GM23338 (cell line): Measurements from ENCODE around the gene EFNB2. TPM values are rescaled to one million over a fixed set of nuclear protein-coding genes. Genes with fewer than 3 reads are reported as not detected.

Source experiments
- ATAC-seq: fragments of 200-7000 bp; cut with Tn5 transposase; 3 replicates; pipeline ENCODE4 v1.9.1; 2020
- DNase-seq: peaks from one replicate; pipeline ENCODE4 v3.0.0-alpha.2; 2015; ENCODE audit warnings: low spot score
- H2AFZ ChIP-seq: fragments of 200-600 bp; sonication (generic); 2 replicates; pipeline ENCODE4 v1.8.0; 2016; ENCODE audit warnings: antibody characterized with exemption, mild to moderate bottlenecking, moderate library complexity
- H3F3A ChIP-seq: fragments of 200-600 bp; sonication (generic); replicated peaks from 2 replicates; pipeline ENCODE4 v1.8.0; 2017; ENCODE audit warnings: antibody characterized with exemption, mixed run types, low read depth
- H3K27ac ChIP-seq: fragments of 200-600 bp; sonication (generic); 2 replicates; pipeline ENCODE4 v1.6.1; 2016; ENCODE audit warnings: low read depth
- H3K27me3 ChIP-seq: fragments of 200-600 bp; sonication (generic); 2 replicates; pipeline ENCODE4 v1.8.0; 2016; ENCODE audit warnings: mild to moderate bottlenecking, mixed run types, moderate library complexity; ENCODE audit not compliant: insufficient read depth
- H3K36me3 ChIP-seq: fragments of 200-600 bp; sonication (generic); 2 replicates; pipeline ENCODE4 v1.8.0; 2016; ENCODE audit warnings: mild to moderate bottlenecking; ENCODE audit not compliant: insufficient read depth
- H3K4me1 ChIP-seq: fragments of 200-600 bp; sonication (generic); 2 replicates; pipeline ENCODE4 v1.8.0; 2016; ENCODE audit warnings: mild to moderate bottlenecking, moderate library complexity; ENCODE audit not compliant: insufficient read depth
- H3K4me2 ChIP-seq: fragments of 200-600 bp; sonication (generic); 2 replicates; pipeline ENCODE4 v1.7.1; 2017; ENCODE audit warnings: mixed run types
- H3K4me3 ChIP-seq: fragments of 200-600 bp; sonication (generic); 2 replicates; pipeline ENCODE4 v1.6.1; 2016; ENCODE audit warnings: mixed run types
- H3K79me2 ChIP-seq: fragments of 200-600 bp; sonication (generic); replicated peaks from 2 replicates; pipeline ENCODE4 v1.8.0; 2017; ENCODE audit warnings: mild to moderate bottlenecking; ENCODE audit not compliant: insufficient read depth
- H3K9me2 ChIP-seq: fragments of 200-600 bp; sonication (generic); 2 replicates; pipeline ENCODE4 v1.8.0; 2017; ENCODE audit not compliant: insufficient read depth
- H4K20me1 ChIP-seq: fragments of 200-600 bp; sonication (generic); replicated peaks from 2 replicates; pipeline ENCODE4 v1.8.0; 2017; ENCODE audit warnings: mild to moderate bottlenecking; ENCODE audit not compliant: insufficient read depth
- H3K27ac Mint-ChIP-seq: 2 replicates; pipeline ENCODE4 v1.8.0; 2020; ENCODE audit warnings: inconsistent platforms, mild to moderate bottlenecking, moderate library complexity, mixed read lengths
- H3K27me3 Mint-ChIP-seq: 3 replicates; pipeline ENCODE4 v1.8.0; 2022; ENCODE audit warnings: low read depth, mild to moderate bottlenecking, moderate library complexity, mixed read lengths, inconsistent platforms; ENCODE audit not compliant: insufficient read depth, poor library complexity
- H3K36me3 Mint-ChIP-seq: 3 replicates; pipeline ENCODE4 v1.8.0; 2021; ENCODE audit warnings: low read depth, mild to moderate bottlenecking, inconsistent platforms, moderate library complexity, mixed read lengths
- H3K4me1 Mint-ChIP-seq: 3 replicates; pipeline ENCODE4 v1.8.0; 2020; ENCODE audit warnings: mild to moderate bottlenecking, inconsistent platforms, mixed read lengths
- H3K4me3 Mint-ChIP-seq: 3 replicates; pipeline ENCODE4 v1.8.0; 2021; ENCODE audit warnings: moderate library complexity, mild to moderate bottlenecking, inconsistent platforms, mixed read lengths
- H3K9me3 Mint-ChIP-seq: 3 replicates; pipeline ENCODE4 v1.8.0; 2020; ENCODE audit warnings: moderate library complexity, mild to moderate bottlenecking, inconsistent platforms, mixed read lengths
- EZH2phosphoT487 ChIP-seq: fragments of 200-600 bp; sonication (generic); IDR thresholded peaks from one replicate; pipeline ENCODE4 v1.8.1; 2018; ENCODE audit warnings: antibody characterized with exemption; ENCODE audit not compliant: unreplicated experiment
- JUNB ChIP-seq: IDR thresholded peaks from one replicate; pipeline ENCODE4 v1.6.1; 2016; ENCODE audit warnings: antibody characterized with exemption; ENCODE audit not compliant: unreplicated experiment
- NANOG ChIP-seq: IDR thresholded peaks from 2 replicates; pipeline ENCODE4 v1.6.1; 2016; ENCODE audit warnings: antibody characterized with exemption, borderline replicate concordance
- REST ChIP-seq: IDR thresholded peaks from one replicate; pipeline ENCODE4 v1.6.1; 2018; ENCODE audit warnings: antibody characterized with exemption; ENCODE audit not compliant: unreplicated experiment
- STAT1 ChIP-seq: IDR thresholded peaks from one replicate; pipeline ENCODE4 v1.6.1; 2016; ENCODE audit warnings: antibody characterized with exemption; ENCODE audit not compliant: unreplicated experiment
- ZNF114 ChIP-seq: fragments of 250-450 bp; sonication (Bioruptor Pico); IDR thresholded peaks from 2 replicates; pipeline ENCODE4 v1.5.0; 2020; ENCODE audit warnings: mild to moderate bottlenecking, moderate library complexity
- ZNF331 ChIP-seq: fragments of 250-450 bp; sonication (Bioruptor Pico); IDR thresholded peaks from 2 replicates; pipeline ENCODE4 v1.5.0; 2020; ENCODE audit warnings: low read depth, mild to moderate bottlenecking, moderate library complexity
- ZNF462 ChIP-seq: fragments of 250-450 bp; sonication (Bioruptor Pico); IDR thresholded peaks from 2 replicates; pipeline ENCODE4 v1.5.0; 2020; ENCODE audit warnings: mild to moderate bottlenecking, moderate library complexity
- polyA plus RNA-seq: library from polyadenylated mRNA; unstranded; fragments of >200 nt; fragmentation: Nextera tagmentation; extraction: Ambion mirVana; gene quantifications from 2 replicates; pipeline ENCODE4 v1.2.1, GENCODE V29; 2016
- total RNA-seq: library from RNA; depleted of rRNA; stranded (reverse); fragments of >200 nt; shearing (Covaris generic); gene quantifications from 2 replicates; pipeline ENCODE4 v1.2.3, GENCODE V29; 2014
- TF ChIP-seq, protein P1 (sequence below), 2 experiments: fragments of 200-600 bp in 1 of 2; sonication (generic) in 1 of 2; conservative IDR thresholded peaks; 2 replicates each; pipeline versions ENCODE4 v1.5.1 to v1.6.1; 2016 to 2017; ENCODE audit warnings: antibody characterized with exemption in 2 of 2, low read depth in 2 of 2, mild to moderate bottlenecking in 2 of 2, moderate library complexity in 1 of 2

EFNB2 gene
- total and polyA plus RNA-seq, 2 experiments from 2014 or later = 5.7 to 10.9 TPM

- Histone ChIP-seq H3K9me2 (no peaks in the 10 kb centered on the region; the same call in 1 of the 2 replicates), H2AFZ (no peak overlapping the region), H4K20me1 (no peaks in the 10 kb centered on the region), H3K4me2 (no peak overlapping the region), H3F3A (no peaks in the 10 kb centered on the region), H3K27me3 (no peaks in the 10 kb centered on the region), H3K36me3 (no peaks in the 10 kb centered on the region), H3K79me2 (no peaks in the 10 kb centered on the region), H3K27ac (no peak overlapping the region), H3K4me3 (no peak overlapping the region), H3K4me1 (peaks cover 9% of the 10 kb centered on the region; the same call in 1 of the 2 replicates)
- Mint-ChIP-seq H3K27me3 (peaks cover 9% of the 10 kb centered on the region), H3K4me1 (peaks cover 30% of the 10 kb centered on the region), H3K27ac (no peak overlapping the region), H3K36me3 (peaks cover 14% of the 10 kb centered on the region), H3K9me3 (no peaks in the 10 kb centered on the region), H3K4me3 (no peak overlapping the region)
- ATAC-seq (peak; percentile 44; the same call in 1 of the 3 replicates), DNase-seq (no peak)
- no peak for TF ChIP-seq REST
- no peak for TF ChIP-seq ZNF114 (CRISPR knock-in tag)
- TF ChIP-seq NANOG = no peak
- TF ChIP-seq ZNF331 (CRISPR knock-in tag) = no peak
- TF ChIP-seq EZH2phosphoT487 = no peak
- TF ChIP-seq ZNF462 (CRISPR knock-in tag) = no peak
- TF ChIP-seq, protein P1, sequence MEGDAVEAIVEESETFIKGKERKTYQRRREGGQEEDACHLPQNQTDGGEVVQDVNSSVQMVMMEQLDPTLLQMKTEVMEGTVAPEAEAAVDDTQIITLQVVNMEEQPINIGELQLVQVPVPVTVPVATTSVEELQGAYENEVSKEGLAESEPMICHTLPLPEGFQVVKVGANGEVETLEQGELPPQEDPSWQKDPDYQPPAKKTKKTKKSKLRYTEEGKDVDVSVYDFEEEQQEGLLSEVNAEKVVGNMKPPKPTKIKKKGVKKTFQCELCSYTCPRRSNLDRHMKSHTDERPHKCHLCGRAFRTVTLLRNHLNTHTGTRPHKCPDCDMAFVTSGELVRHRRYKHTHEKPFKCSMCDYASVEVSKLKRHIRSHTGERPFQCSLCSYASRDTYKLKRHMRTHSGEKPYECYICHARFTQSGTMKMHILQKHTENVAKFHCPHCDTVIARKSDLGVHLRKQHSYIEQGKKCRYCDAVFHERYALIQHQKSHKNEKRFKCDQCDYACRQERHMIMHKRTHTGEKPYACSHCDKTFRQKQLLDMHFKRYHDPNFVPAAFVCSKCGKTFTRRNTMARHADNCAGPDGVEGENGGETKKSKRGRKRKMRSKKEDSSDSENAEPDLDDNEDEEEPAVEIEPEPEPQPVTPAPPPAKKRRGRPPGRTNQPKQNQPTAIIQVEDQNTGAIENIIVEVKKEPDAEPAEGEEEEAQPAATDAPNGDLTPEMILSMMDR (conservative IDR thresholded peaks at IDR 0.05; ENCODE audit: low read depth in 2 of 2) = no peak
- no peak for TF ChIP-seq JUNB
- no peak for TF ChIP-seq STAT1
These were observed 47.4 kb downstream of the EFNB2 start for GRCh38 chr13:106488076-106488475.
